GM12892 (cell line): Measurements from ENCODE around the gene MFSD6.

Experiments used
- POLR2A ChIP-seq: IDR thresholded peaks from 2 replicates; pipeline ENCODE4 v1.6.1; 2011; ENCODE audit warnings: low read depth, low read length, control low read depth
- TAF1 ChIP-seq: IDR thresholded peaks from 2 replicates; pipeline ENCODE4 v1.6.1; 2011; ENCODE audit warnings: low read depth, mild to moderate bottlenecking, control low read depth, low read length, borderline replicate concordance

GRCh38 chr2:190462181-190462580, 54.0 kb downstream of the MFSD6 start:
- TF ChIP-seq POLR2A, result no peak
- no peak for TF ChIP-seq TAF1
